ENCODE results near the gene C1QTNF6.
"Not testable (repeated sequence)": the region's sequence is repeated elsewhere in the genome, so short reads cannot be mapped to it uniquely, and the experiment has no call there.

The C1QTNF6 gene

DNA sequence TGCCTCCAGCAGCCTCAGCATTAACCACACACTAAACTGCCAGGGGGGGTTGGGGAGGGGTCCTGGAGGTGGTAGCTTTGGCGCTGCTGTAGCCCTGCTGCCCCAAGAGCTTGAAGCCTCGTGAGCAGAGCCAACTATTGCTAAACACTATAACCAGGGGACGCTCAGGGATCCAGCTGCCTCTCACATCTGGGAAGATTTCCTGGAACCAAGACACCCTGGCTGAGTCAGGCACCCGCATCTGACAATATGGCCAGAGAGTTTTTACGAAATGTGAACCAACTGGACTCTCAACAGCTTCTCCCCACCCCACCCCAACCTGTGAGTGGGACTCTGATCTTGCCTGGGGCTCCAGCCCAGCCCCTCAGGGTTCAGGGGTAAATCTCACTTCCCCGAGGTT, 14.3 kb downstream of the C1QTNF6 start:
- no peak for DNase-seq

GRCh38 chr22:37172266-37173245, 15.5 kb downstream of the C1QTNF6 start:
- DNase-seq, result no peak

- DNase-seq, result no peak
Measured at GRCh38 chr22:37171662-37172061, 16.4 kb downstream of the C1QTNF6 start.

DNA sequence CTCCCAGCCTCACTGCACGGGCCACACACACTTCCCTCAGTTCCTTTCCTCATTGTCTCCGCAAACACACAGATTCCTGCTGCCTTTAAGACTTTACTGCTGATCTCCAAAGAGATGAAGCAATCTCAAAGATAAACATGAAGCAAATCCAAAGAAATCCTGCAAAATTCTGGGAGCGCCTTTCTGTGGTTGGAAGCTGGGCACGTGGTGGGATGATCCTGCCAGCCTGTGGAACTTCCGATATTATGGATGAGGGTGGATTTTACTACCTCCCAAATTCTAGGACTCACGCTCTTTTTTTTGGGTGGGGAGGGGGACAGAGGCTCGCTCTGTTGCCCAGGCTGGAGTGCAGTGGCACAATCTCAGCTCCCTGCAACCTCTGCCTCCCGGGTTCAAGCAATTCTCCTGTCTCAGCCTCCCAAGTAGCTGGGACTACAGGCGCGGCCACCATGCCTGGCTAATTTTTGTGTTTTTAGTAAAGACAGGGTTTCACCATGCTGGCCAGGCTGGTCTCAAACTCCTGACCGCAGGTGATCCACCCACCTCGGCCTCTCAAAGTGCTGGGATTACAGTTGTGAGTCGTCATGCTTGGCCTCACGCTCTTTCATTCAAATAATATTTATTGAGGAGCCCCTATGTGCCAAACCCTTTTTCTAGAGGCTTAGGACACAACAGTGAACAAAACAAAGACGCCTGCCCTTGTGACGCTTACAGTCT, 17.2 kb downstream of the C1QTNF6 start:
- DNase-seq, result not testable (repeated sequence)

DNA sequence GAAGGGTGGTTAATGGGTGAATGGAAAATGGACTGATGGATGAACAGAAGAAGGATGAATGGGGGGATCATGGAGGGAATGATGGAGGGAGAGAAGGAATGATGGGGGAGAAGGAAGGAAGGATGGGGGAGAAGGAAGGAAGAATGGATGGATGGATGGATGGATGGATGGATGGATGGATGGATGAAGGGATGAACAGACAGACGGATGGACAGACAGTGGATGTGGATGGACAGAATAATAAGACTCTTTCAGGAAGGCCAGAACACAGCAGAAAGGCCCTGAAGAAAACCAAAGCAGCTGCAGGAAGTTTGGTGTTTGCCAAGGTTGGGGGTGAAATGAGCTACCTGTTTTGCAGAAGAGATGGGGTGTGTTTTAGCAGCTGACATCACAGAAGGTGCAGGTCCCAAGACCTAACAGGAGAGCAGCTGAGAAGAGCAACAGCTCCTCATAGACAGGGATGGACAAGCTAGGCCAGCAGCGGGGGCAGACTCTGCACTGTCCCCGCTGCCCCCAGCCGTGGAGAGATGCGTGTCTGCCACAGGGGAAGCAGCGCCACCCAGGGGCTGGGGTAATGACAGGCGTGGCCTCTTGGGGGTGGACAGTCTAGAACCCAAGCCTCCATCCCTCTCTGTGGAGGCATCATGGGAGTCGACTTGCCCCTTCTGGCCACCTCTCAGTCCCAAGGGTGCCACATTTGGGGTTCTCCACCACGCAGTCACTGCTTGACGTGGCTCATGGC, 17.9 kb downstream of the C1QTNF6 start:
- DNase-seq, result no peak

DNA sequence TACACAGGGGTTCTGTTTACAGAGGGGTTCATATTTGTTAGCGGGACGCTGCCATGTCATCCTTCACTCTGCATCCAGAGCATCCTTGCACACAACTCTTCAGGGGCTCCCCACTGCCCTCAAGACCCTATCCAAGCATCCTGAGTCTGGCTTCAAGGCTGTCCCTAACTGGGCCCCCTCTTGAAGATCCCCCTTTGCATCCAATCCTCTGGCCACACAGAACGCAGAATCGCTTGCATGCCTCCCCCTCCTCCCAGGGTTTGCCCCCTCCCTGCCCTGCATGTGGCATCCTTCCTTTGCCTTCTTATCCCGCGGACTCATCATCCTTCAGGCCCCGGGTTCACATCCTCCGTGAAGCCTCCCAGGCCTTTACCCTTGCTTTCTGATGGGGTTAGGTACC, 18.6 kb downstream of the C1QTNF6 start:
- no peak for DNase-seq

DNA sequence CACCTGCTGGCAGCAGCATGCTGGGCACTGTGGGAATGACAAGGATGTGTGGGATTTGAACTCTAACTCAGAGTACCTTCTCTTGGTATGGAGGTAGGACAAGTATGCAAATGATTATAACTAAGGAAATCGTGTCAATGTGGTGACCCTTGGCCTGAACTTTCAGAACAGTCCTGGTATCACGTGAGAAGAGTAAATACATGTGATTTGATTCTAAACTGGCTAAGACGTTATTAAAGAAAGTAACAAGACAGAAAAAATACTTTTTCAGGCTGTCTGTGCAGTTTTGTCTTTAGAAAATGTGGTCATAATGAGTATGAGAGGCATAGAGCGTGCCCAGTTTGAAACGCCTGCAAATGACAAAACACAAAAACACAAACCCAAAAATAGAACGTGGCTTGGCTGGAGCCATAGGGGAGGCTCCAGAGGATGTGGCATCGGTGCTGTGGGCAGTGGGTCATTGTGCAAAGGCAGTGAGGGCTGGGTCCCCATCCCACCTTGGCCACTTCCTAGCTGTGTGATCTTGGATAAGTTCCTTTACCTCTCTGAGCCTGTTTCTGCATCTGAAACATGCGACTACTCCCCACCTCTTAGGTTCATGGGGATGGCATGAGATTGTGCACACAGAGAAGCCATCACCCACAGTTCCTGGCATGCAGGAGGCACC, 19.9 kb downstream of the C1QTNF6 start:
- no peak for DNase-seq

GRCh38 chr22:37167176-37167980, 20.7 kb downstream of the C1QTNF6 start:
- DNase-seq, result no peak

DNA sequence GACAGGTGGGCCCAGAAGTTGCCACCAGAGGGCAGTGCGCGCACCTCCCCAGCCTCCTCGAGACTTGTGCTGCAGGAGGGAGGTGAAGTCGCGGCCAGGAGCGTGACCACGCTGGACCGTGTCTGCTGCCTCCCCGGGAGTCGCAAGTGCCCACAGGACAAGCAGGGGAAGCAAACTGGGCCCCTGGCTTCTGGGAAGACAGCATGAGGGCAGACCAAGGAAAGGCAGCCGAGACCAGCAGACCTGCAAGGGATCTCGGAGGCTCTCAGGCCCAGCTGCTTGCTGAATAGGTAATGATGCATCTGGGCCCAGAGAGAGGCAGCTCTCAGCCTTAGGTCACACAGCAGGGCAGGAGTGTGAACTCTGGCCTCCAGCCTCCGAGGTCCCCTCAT, 21.4 kb downstream of the C1QTNF6 start:
- peak; percentile 44 for DNase-seq

- DNase-seq, result no peak
Measured at GRCh38 chr22:37165940-37166674, 21.9 kb downstream of the C1QTNF6 start.

GRCh38 chr22:37165066-37165465, 23.0 kb downstream of the C1QTNF6 start:
- no peak for DNase-seq

GRCh38 chr22:37164505-37164887, 23.6 kb downstream of the C1QTNF6 start:
- no peak for DNase-seq

- DNase-seq, result no peak
Measured at GRCh38 chr22:37163575-37164504, 24.2 kb downstream of the C1QTNF6 start.

- DNase-seq, result no peak
Measured at GRCh38 chr22:37163096-37163489, 25.0 kb downstream of the C1QTNF6 start.

DNA sequence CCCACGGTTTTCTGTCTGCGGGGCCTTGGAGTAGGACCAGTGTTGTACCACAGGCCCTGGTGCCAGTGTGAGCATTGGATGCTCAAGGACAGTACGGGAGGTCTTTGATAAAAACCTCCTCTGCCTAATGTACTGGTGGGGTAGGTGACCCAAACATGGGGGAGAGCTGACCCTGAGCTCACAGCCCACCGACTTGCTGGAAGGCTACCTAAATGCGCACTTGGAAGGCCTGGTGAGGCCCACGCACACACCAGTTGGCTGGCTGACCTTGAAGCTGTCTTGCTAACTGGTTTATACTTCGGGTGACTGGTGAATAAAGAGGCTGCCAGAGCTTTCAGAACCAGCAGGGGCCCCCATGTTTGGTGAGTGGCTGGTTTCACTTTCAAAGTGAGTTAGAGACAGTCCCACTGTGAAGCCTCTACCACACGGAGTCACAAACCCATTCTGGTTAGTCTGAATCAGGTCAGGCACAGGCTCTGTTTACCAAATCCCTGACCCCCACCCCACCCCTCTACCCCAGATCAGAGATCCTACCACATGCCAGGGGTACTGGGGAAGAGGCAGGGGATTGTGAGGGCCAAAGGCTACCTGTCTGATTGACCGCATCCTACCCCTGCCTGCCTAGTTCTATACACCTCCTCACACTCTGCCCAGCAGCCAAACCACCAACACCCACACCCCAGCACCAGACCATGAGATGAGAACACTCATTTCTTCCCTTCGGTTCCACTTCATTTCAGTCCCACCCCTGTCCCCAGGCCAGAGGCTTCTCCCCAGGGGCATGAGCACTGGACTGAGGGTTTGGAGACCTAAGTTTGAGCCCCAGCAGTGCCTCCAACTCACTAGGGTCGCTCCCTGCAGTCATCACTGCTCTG, 25.6 kb downstream of the C1QTNF6 start:
- no peak for DNase-seq

GRCh38 chr22:37161443-37161842, 26.6 kb downstream of the C1QTNF6 start:
- DNase-seq, result no peak

DNA sequence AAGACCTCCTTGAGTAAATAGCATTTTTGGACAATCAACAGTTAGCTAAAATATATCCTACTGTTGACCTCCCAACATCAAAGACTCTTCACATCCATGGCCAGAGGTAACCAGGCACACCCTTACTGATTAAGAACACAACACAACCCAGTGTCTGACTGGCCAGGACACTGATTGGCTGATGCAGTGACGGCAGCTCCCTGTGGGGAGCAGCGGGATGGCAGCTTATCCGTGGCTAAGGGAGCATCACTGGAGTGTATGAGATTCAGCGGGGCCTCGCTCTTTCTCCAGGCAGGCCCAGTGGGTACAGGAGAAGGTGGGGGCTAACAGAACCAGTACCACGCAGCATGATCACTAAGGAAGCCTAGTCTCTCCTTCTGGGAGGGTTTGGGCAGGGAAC, 28.0 kb downstream of the C1QTNF6 start:
- no peak for DNase-seq

GRCh38 chr22:37158963-37159290, 29.1 kb downstream of the C1QTNF6 start:
- DNase-seq, result no peak

Measured in T1000 (cell line).